DND-41 (cell line): ENCODE measurements around the gene RNF168.
"Not testable (repeated sequence)": the region's sequence is repeated elsewhere in the genome, so short reads cannot be mapped to it uniquely, and the experiment has no call there.

Source experiments
- ATAC-seq: fragments of 200-7000 bp; cut with Tn5 transposase; 3 replicates; pipeline ENCODE4 v1.9.1; 2021; ENCODE audit warnings: low read depth; ENCODE audit not compliant: insufficient read depth
- DNase-seq: peaks from one replicate; pipeline ENCODE4 v3.0.0-alpha.2; 2020
- H2AFZ ChIP-seq: 2 replicates; pipeline ENCODE4 v1.6.0; 2012; ENCODE audit warnings: low read depth, low read length
- H3K27ac ChIP-seq: 2 replicates; pipeline ENCODE4 v1.5.1; 2012; ENCODE audit warnings: low read length, inconsistent platforms
- H3K27me3 ChIP-seq: fragments of 200-600 bp; sonication (generic); 2 replicates; pipeline ENCODE4 v1.6.0; 2012; ENCODE audit warnings: low read length, mild to moderate bottlenecking, inconsistent platforms; ENCODE audit not compliant: insufficient read depth, poor library complexity
- H3K36me3 ChIP-seq: 2 replicates; pipeline ENCODE4 v1.5.1; 2012; ENCODE audit warnings: low read length, inconsistent platforms; ENCODE audit not compliant: insufficient read depth
- H3K4me1 ChIP-seq: 2 replicates; pipeline ENCODE4 v1.5.1; 2012; ENCODE audit warnings: mild to moderate bottlenecking, low read length; ENCODE audit not compliant: insufficient read depth
- H3K4me2 ChIP-seq: 2 replicates; pipeline ENCODE4 v1.6.0; 2012; ENCODE audit warnings: mild to moderate bottlenecking, moderate library complexity, low read length, inconsistent platforms; ENCODE audit not compliant: insufficient read depth
- H3K4me3 ChIP-seq, 2 experiments: fragments of 200-600 bp in 1 of 2; shearing (Covaris generic) in 1 of 2; 2 replicates each; pipeline ENCODE4 v1.5.1; 2012 to 2016; ENCODE audit warnings: inconsistent platforms in 2 of 2, low read length in 2 of 2, mild to moderate bottlenecking in 2 of 2, low read depth in 1 of 2, moderate library complexity in 1 of 2
- H3K79me2 ChIP-seq: 2 replicates; pipeline ENCODE4 v1.6.0; 2012; ENCODE audit warnings: low read length, inconsistent platforms; ENCODE audit not compliant: insufficient read depth
- H3K9ac ChIP-seq: 2 replicates; pipeline ENCODE4 v1.6.0; 2012; ENCODE audit warnings: low read depth, mild to moderate bottlenecking, inconsistent platforms, low read length, moderate library complexity
- H3K9me3 ChIP-seq: 2 replicates; pipeline ENCODE4 v1.5.1; 2012; ENCODE audit warnings: low read length, moderate library complexity, mild to moderate bottlenecking, inconsistent platforms; ENCODE audit not compliant: insufficient read depth, severe bottlenecking
- H4K20me1 ChIP-seq: 2 replicates; pipeline ENCODE4 v1.6.0; 2012; ENCODE audit warnings: low read length; ENCODE audit not compliant: insufficient read depth
- CTCF ChIP-seq: IDR thresholded peaks from 2 replicates; pipeline ENCODE4 v1.5.1; 2012; ENCODE audit warnings: borderline replicate concordance, low read length, moderate library complexity, mild to moderate bottlenecking; ENCODE audit not compliant: poor library complexity, severe bottlenecking; ENCODE audit errors: extremely low read depth
- EZH2 ChIP-seq: IDR thresholded peaks from 3 replicates; pipeline ENCODE4 v1.6.1; 2012; ENCODE audit warnings: borderline replicate concordance, low read depth, mild to moderate bottlenecking, moderate library complexity, low read length, inconsistent platforms; ENCODE audit not compliant: severe bottlenecking

RNF168 gene

DNA sequence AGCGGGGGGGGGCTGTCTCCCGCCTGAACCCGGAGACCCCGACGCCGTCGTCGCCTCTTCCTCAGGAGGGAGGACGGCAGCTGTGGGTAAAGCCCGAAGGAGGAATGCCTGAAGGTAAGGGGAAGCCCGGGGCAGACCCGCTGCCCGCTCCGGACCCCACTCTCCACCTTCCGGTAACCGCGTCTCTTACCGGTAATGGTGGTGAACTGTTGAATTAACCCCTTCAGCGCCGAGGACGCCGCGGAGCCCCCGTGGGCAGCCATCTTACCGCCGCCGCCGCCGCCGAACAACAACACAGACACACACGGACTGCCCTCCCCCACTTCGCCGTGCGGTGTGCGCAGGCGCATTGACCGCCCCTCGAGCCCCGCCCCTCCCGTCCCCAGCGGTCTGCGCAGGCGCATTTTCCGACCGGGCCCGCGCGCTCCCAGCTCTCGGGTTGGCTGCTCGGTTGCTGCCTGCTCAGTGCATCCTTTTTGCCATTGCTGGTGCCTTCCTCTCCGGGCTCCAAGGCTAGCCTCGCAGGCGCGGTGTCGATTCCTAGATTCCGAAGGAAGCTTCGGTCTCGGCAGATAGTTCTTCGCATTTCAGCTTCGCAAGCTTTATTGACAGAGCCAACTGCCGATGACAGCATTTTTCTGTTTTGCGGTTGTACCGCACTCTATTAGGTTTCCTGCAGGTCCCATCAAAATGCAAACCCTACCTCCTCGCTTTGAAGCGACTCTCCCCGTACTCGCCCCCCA is 71.3 kb downstream of the RNF168 start, which contains the start of gene UBXN7:
TSS of gene UBXN7 (minus strand) at position 291 of the 743 bp plus-strand sequence. CDS start at position 263, 28 bp downstream.
- Histone ChIP-seq H3K9ac (peak within 1 kb of the TSS; percentile 88), H3K27ac (peak within 1 kb of the TSS; percentile 83), H3K4me3 (peak within 1 kb of the TSS; percentile 88 to 98), H4K20me1 (peaks cover 12% of the 10 kb centered on the region; the same call in 1 of the 2 replicates), H3K4me2 (peak within 1 kb of the TSS; percentile 81), H3K36me3 (peaks cover 15% of the 10 kb centered on the region), H3K4me1 (peaks cover 23% of the 10 kb centered on the region), H2AFZ (peak within 1 kb of the TSS; percentile 93), H3K79me2 (peaks cover 49% of the 10 kb centered on the region), H3K27me3 (no peaks in the 10 kb centered on the region), H3K9me3 (no peaks in the 10 kb centered on the region)
- ATAC-seq (peak; percentile 91), DNase-seq (peak; percentile 96)
- no peak for TF ChIP-seq EZH2
- TF ChIP-seq CTCF: no peak

DNA sequence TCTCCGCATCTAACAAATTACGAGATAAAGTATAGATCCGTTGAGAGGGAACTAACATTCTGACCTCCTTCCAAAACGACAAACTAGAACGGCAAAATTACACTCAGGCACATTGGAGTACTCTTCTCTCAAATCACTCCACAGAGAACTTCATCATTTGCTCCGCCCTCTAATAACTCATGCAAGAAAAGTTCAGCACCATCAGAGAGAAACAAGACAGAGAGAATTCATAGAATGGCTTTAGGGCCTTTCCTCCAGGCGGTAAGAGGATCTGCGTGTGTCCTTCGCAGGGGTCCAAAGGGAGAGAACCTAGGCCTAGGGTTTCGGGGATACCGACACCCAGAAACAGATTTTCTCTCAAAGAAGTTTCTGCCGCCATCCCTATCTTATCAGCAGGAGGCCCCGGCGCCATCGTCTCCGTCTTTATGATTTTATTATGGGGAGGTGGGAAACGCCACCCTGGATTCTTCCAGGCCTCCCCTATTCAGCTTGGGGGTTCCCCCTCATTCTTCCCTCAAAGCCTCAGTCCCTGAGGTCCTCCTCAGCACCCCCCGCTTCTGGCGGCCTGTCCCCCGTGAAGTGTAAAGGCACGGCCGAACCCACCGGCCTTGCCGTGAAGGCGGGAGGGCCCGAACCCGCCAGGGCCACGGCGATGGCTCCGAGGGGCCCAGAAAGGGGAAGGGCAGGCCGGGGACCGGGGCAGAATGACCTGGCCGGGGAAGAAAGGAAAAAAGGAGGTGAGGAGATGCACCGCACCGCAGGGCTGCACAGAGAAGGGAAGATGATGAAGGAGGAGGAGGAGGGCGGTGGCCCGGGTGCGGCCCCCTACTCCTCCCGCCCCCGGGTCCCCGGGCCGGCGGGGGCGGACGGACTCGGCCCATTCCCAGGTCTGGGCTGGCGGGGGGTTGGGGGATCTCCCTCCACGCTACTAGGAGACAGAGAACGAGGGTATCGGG is 72.1 kb downstream of the RNF168 start:
- peak overlapping the region; percentile 81 for H3K4me2 ChIP-seq
- ATAC-seq (peak; percentile 43), DNase-seq (peak; percentile 24)
- H3K9ac ChIP-seq: peak overlapping the region; percentile 88
- H3K4me3 ChIP-seq: peak overlapping the region; percentile 88 to 98
- H3K36me3 ChIP-seq: peaks cover 20% of the 10 kb centered on the region
- peak overlapping the region; percentile 89 for H2AFZ ChIP-seq
- peaks cover 23% of the 10 kb centered on the region for H3K4me1 ChIP-seq
- no peaks in the 10 kb centered on the region for H3K9me3 ChIP-seq
- H3K79me2 ChIP-seq: peaks cover 58% of the 10 kb centered on the region
- H4K20me1 ChIP-seq: peaks cover 12% of the 10 kb centered on the region; the same call in 1 of the 2 replicates
- H3K27ac ChIP-seq: peak overlapping the region; percentile 83
- H3K27me3 ChIP-seq: no peaks in the 10 kb centered on the region
- no peak for TF ChIP-seq CTCF
- no peak for TF ChIP-seq EZH2

GRCh38 chr3:196428041-196428440 is 75.5 kb downstream of the RNF168 start:
- Histone ChIP-seq H3K79me2 (peaks cover 90% of the 10 kb centered on the region), H3K4me1 (peaks cover 17% of the 10 kb centered on the region; the same call in 1 of the 2 replicates), H3K27me3 (no peaks in the 10 kb centered on the region), H3K4me2 (no peak overlapping the region), H3K36me3 (peaks cover 22% of the 10 kb centered on the region), H3K9ac (no peak overlapping the region), H4K20me1 (peaks cover 22% of the 10 kb centered on the region), H3K9me3 (no peaks in the 10 kb centered on the region), H3K4me3 (no peak overlapping the region), H2AFZ (no peak overlapping the region), H3K27ac (no peak overlapping the region)
- DNase-seq: no peak
- ATAC-seq: no peak
- no peak for TF ChIP-seq CTCF
- no peak for TF ChIP-seq EZH2

DNA sequence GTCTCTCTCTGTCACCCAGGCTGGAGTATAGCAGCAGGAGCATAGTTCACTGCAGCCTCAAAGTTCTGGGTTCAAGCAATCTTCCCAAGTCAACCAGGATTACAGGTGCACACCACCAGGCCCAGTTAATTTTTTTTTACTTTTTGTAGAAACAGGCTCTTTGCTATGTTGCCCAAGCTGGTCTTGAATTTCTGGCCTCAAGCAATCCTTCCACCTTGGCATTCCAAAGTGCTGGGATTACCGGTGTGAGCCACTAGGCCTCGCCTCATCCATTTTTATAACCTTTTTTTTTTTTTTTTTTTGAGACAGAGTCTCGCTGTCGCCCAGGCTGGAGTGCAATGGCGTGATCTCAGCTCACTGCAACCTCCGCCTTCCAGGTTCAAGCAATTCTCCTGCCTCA is 79.1 kb downstream of the RNF168 start:
- not testable (repeated sequence) for H3K4me1 ChIP-seq, DNase-seq, H3K9me3 ChIP-seq, H3K27me3 ChIP-seq, H2AFZ ChIP-seq, H3K27ac ChIP-seq, H3K4me3 ChIP-seq, H3K9ac ChIP-seq, ATAC-seq, H3K4me2 ChIP-seq
- peaks cover 41% of the 10 kb centered on the region for H4K20me1 ChIP-seq
- peaks cover 98% of the 10 kb centered on the region for H3K79me2 ChIP-seq
- peaks cover 18% of the 10 kb centered on the region for H3K36me3 ChIP-seq
